Muscle layer of duodenum (tissue), 2 donors: Measurements from ENCODE around the gene ZIC5.

ENCODE experiments used
- H3K27ac ChIP-seq: one replicate; pipeline ENCODE4 v1.7.0; 2013; ENCODE audit warnings: mild to moderate bottlenecking, low read length
- H3K27me3 ChIP-seq: one replicate; pipeline ENCODE4 v1.7.0; 2013; ENCODE audit warnings: low read depth, mild to moderate bottlenecking, control low read depth, low read length
- H3K36me3 ChIP-seq, 2 donors: one replicate each; pipeline ENCODE4 v1.7.0; 2013; ENCODE audit warnings: low read length in 2 of 2, control low read depth in 1 of 2, mild to moderate bottlenecking in 1 of 2; ENCODE audit not compliant: insufficient read depth in 2 of 2, control insufficient read depth in 1 of 2
- H3K4me1 ChIP-seq, 2 donors: one replicate each; pipeline ENCODE4 v1.7.0; 2013; ENCODE audit warnings: low read length in 2 of 2, mild to moderate bottlenecking in 2 of 2, control low read depth in 1 of 2, moderate library complexity in 1 of 2; ENCODE audit not compliant: insufficient read depth in 2 of 2, control insufficient read depth in 1 of 2
- H3K4me3 ChIP-seq, 2 donors: one replicate each; pipeline ENCODE4 v1.7.0; 2013; ENCODE audit warnings: low read length in 2 of 2, low read depth in 1 of 2, mild to moderate bottlenecking in 1 of 2
- H3K9me3 ChIP-seq, 2 donors: one replicate each; pipeline ENCODE4 v1.7.0; 2013; ENCODE audit warnings: low read length in 2 of 2, control low read depth in 1 of 2, mild to moderate bottlenecking in 1 of 2; ENCODE audit not compliant: control insufficient read depth in 1 of 2
- donor health status: healthy.

ZIC5 gene

DNA sequence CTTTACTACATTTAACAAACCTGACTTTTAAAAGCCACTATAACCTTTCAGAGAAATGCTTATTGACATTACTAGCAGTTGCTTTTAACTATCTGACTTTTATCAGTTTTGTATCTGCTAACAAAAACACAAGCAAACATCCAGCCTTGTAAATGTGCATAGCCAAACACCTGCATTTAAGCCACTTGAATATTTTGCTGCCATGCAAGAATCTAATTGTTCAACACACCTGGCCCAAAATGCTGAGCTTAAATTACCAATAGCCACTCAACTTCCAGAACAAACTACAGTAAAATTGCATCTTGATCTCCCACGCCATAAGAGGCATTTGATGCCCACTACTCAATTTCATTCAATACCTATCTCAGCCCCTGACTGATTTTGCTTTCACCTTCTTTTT, 9.3 kb downstream of the ZIC5 start:
- Histone ChIP-seq H3K27ac (no peak overlapping the region), H3K9me3 (no peaks in the 10 kb centered on the region), H3K4me1 (peaks cover 0 to 20% of the 10 kb centered on the region in 2 donors), H3K36me3 (no peaks in the 10 kb centered on the region), H3K27me3 (peaks cover 76% of the 10 kb centered on the region), H3K4me3 (no peak overlapping the region)

DNA sequence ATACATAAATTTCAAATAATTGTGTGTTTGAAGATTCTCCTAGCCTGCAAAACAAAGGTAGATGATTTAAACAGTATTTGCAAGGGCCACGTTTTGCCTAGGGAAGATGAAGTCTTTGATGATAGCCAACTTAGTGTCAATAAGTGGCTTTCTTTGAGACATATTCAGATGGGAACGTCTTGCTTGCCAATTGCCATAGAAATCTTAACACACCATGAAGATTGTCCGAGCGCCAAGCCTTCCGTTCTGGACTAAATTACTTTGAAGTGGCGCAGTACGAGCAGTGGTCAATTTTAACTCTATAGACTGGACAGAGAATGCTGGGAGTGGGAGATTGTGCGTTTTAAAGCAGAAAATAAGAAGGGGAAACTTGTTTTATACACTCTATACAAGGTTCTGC, 9.9 kb downstream of the ZIC5 start:
- Histone ChIP-seq H3K4me3 (no peak overlapping the region), H3K9me3 (no peaks in the 10 kb centered on the region), H3K27me3 (peaks cover 79% of the 10 kb centered on the region), H3K27ac (no peak overlapping the region), H3K4me1 (peaks cover under 1 to 26% of the 10 kb centered on the region in 2 donors), H3K36me3 (no peaks in the 10 kb centered on the region)

DNA sequence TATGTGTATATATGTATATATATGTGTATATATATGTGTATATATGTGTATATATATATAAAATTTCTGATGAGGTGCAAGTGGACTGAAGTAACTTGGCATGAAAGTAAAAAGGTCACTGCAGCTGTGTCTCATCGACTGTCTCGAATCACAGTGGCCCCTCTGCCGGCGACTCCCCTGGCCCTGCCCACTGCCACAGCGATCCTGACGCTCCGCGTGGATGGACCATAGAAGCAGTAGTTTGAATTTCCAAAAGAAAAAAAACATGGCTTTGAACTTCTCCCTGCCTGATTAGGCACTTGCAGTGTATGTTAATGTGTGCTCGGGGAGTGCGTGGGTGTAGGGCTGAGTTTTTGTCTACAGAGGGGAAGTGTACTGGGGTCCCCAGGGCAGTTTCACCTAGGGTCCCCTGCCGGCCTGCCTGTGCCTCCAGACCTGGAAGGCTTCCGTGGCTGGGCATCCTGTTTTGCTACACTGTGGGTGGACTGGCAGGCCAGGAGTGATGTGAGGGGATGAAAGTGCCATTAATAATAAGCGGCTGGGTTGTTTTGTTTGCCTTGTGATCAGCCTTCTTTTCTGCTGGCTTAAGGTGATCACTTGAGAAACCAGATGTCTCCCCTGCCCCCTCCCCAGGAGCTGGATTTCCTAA, 10.8 kb downstream of the ZIC5 start:
- H3K27ac ChIP-seq: no peak overlapping the region
- H3K9me3 ChIP-seq: no peaks in the 10 kb centered on the region
- peaks cover 7 to 34% of the 10 kb centered on the region in 2 donors for H3K4me1 ChIP-seq
- H3K36me3 ChIP-seq: no peaks in the 10 kb centered on the region
- peaks cover 79% of the 10 kb centered on the region for H3K27me3 ChIP-seq
- no peak overlapping the region for H3K4me3 ChIP-seq

DNA sequence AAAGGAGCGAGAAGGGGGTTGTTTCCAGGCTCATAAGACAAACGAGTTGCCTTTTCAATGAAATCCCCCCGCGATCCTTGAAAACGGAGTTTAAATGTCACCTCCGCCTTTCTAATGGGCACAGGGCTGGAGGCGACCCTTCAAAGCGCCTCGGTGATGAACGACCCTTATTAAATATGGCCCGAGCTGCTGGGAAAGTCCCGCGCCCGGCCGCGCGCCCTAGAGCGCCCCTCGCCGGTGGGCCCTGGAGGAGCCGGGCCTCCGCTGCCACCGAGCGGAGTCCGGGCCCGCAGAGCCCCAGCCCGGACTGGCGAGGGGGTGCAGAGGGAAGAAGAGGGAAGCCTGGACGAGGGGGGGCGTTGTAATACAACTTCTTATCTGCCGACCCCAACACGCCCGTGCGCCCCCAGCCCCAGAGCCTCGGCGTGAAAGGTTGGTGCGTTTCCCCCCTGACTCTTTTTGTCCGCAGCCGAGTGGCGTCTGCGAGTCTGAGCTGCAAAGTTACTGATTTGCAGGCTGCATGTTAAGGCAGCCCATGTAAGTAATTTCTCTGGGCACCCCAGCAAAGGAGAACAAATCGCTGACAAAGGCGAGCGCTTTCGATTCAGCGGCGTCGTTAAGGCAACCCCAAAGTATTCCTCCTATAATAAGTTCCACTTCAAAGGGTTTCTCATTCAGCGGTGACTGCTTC, 11.9 kb downstream of the ZIC5 start:
- no peaks in the 10 kb centered on the region for H3K9me3 ChIP-seq
- H3K27me3 ChIP-seq: peaks cover 84% of the 10 kb centered on the region
- no peak overlapping the region for H3K27ac ChIP-seq
- H3K4me1 ChIP-seq: peaks cover 7 to 39% of the 10 kb centered on the region in 2 donors
- H3K4me3 ChIP-seq: peak overlapping the region; percentile 31 to 33
- H3K36me3 ChIP-seq: no peaks in the 10 kb centered on the region

DNA sequence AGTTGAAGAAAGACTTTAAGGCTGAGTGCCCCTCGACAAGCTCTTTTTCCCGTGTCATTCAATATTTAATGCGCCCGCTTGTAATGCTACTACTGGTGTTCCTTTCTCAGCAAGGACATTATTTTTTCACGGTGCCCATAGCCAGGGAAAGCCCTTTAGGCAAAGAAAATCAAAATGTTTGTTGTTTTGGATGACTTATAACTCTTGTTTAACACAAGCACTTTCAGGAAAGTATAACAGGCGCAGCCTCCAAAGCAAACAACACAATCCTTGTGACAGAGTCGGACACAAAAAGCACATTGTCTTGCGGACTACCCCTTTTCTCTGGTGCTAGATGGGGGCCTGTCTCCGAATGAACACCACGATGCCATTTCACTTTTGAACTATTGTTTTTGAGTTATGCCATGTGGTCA, 12.4 kb downstream of the ZIC5 start:
- Histone ChIP-seq H3K4me1 (peaks cover 7 to 39% of the 10 kb centered on the region in 2 donors), H3K27me3 (peaks cover 86% of the 10 kb centered on the region), H3K27ac (no peak overlapping the region), H3K4me3 (peak overlapping the region in 1 of 2 donors; percentile 33), H3K9me3 (no peaks in the 10 kb centered on the region), H3K36me3 (no peaks in the 10 kb centered on the region)

DNA sequence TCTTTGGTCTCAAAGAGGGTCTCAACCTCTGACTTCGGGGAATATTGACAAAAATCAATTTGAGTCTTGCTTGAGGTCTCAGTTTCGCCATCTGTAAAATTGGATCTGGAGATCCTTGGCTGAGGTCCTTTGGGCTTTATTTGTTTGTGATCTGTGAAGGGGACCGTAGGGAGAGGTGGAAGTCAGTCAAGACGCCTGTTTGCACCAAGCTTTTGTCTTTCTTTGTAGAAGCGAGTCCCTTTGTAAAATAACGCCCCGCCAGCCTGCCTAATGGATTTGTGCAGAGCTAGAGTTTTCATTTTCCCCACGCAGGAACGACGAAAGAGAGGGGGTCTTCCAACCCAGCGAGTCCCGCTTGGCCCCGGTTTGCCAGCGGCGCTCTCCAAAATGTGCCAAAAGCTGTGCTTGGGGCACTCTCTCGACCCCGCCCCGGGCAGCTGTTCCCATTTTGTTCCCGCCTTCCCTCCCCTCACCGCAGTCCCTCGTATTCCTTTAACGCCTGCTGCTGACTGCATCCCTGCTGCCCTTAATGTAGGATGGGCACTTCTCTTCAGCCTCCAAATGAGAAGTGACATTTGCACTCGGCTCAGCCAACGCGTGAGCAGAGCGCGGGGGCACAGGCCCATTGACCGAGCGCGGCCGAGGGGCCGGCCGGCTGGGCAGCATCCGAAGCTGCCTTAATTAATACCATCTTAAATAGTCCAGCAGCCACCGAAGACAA, 13.0 kb downstream of the ZIC5 start:
- Histone ChIP-seq H3K27ac (no peak overlapping the region), H3K36me3 (no peaks in the 10 kb centered on the region), H3K27me3 (peaks cover 81% of the 10 kb centered on the region), H3K4me1 (peaks cover 7 to 39% of the 10 kb centered on the region in 2 donors), H3K4me3 (no peak overlapping the region), H3K9me3 (no peaks in the 10 kb centered on the region)

DNA sequence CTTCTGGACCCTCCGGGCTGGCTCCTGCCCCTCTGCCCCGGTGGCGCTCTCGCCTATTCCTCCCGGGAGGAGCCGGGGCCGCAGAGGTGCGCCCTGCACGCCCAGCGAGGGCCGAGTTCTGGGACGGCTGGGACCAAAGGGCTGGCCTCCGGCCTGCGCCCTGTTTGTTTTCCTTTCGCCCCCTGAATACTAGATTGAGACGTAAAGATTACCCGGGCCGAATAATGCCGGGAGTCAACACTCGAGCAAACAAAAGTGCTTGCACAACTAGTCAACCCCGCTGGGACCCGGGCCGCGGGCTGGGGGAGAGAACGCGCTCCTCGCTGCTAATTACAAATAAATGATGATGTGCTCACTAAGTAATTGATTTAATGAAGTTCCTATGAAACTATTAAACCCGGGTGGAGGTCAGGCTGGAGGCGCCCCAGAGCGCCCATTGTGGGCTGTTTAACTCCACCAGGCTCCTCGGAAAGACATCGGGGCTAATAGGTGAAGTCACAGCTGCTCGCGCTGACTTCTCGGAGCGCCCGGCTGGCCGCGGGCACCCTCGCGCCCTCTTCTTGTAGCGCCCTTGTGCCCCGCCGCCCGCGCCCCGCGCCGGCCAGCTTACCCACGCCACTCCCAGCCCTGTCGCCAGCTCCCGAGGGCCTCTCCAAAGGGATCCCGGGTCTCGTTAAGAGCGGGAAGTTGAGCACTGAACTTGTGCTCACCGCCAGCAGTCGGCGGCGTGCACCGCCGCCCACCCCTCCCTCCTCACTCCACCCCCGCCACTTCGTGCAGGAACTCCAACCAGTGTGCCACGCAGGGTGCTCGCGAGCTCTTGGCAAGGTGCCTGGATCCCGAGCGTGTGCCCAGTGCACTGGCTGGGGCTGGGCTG, 14.9 kb downstream of the ZIC5 start:
- Histone ChIP-seq H3K4me1 (peaks cover 7 to 39% of the 10 kb centered on the region in 2 donors), H3K9me3 (no peaks in the 10 kb centered on the region), H3K4me3 (peak overlapping the region in 1 of 2 donors; percentile 58), H3K27ac (no peak overlapping the region), H3K27me3 (peaks cover 69% of the 10 kb centered on the region), H3K36me3 (no peaks in the 10 kb centered on the region)

DNA sequence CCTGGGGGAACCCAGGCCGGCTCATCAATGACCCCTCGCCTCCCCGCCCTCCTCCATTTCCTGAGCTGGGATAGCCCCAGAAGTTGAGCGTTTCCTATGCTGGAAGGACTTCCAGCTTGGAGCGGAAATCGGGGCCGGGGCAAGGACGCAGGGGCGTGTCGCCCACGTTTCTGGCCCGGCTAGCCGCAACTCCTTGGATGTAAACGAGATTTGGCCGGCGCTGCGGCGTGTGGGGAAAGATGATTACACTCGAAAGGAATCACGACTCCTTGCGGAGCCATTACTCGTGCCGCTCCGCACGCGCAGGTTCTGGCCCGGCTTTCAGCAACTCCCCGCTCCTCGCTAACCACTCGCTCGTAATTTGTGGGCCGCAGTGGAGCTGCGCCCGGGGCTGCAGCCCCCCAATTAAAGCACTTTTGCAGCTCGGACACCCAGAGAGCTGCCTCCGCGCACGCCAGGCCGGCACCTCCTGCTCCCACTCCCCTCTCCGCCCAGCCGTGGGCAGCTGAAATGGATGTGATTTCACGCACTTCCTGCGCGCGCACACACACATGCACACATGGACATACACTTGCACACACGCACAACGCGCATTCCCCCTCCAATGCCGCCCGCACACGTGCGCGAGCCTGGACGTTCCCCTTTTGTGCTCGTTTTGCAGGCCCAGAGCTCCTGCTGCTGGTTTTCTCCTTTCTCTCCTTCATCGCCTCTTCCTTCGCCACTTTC, 15.7 kb downstream of the ZIC5 start:
- Histone ChIP-seq H3K4me3 (peak overlapping the region in 1 of 2 donors; percentile 58), H3K36me3 (no peaks in the 10 kb centered on the region), H3K27me3 (peaks cover 63% of the 10 kb centered on the region), H3K27ac (no peak overlapping the region), H3K9me3 (no peaks in the 10 kb centered on the region), H3K4me1 (peaks cover 7 to 39% of the 10 kb centered on the region in 2 donors)

DNA sequence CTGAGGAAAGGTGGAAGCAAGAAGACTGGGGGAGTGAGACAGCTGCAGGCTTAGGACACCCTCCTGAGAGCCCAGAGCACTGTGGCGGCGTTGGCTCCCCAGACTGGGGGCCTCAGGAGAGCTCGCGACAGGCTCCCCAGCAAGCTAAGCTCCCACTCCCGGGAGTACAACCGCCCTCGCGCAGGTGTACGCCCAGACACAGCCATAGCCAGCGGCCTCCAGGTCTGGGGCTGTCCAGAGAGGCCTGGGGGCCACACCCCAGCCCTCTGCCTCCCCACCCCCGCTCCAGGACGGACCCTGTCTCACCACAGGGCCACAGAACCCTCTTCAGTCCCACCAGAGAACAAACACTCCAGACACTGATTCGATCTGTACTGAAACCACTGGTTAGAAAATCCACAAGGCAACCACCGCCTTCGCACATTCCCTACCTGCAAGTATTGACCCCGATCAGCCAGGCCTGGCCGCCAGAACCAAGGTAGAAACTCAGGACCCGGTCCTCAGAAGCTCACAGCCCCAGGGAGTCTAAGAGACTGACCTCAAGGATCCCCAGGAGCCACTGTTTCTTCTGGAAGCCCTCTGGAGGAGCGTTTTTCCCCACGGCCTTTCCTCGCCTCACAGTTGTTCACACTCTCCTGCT, 16.3 kb downstream of the ZIC5 start:
- Histone ChIP-seq H3K4me3 (peak overlapping the region in 1 of 2 donors; percentile 58), H3K9me3 (no peaks in the 10 kb centered on the region), H3K4me1 (peaks cover 7 to 38% of the 10 kb centered on the region in 2 donors), H3K27ac (no peak overlapping the region), H3K27me3 (peaks cover 64% of the 10 kb centered on the region), H3K36me3 (no peaks in the 10 kb centered on the region)

DNA sequence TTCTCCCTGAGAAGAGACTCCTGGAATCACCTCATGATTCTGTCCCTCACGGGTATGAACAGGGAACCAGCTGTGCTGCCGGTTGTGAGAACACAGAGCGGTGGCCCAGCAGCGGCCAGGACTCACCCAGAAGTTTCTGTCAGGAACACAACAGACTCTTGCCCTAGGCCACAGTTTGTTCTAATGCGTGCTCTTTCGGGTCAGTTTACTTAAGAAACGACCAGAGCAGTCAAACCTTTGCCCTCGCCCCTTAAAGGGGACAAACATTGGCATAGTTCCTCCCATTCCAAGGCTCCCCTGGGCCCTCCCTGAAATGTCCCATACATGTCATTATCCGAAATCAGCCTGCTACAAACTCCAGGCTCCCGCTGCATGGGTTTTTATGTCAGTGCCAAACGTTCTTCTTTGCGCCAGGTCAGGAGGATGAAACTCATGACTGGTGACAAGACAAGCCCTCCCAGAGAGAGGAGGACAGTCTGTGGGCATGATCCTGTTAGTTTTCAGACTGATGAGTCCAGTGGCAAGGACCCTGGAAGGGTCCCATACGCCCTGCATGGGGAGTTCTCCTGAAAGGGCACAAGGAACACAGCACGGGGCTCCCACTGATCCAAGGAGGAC, 18.3 kb downstream of the ZIC5 start:
- Histone ChIP-seq H3K27ac (no peak overlapping the region), H3K4me3 (no peak overlapping the region), H3K36me3 (no peaks in the 10 kb centered on the region), H3K9me3 (no peaks in the 10 kb centered on the region), H3K27me3 (peaks cover 44% of the 10 kb centered on the region), H3K4me1 (peaks cover 7 to 23% of the 10 kb centered on the region in 2 donors)
